SU-DHL-6 (cell line): ENCODE results near the gene IRF1.

ENCODE experiments used
- H2AFZ ChIP-seq: fragments of 200-600 bp; sonication (generic); 2 replicates; pipeline ENCODE4 v1.6.1; 2014; ENCODE audit warnings: low read depth, mild to moderate bottlenecking, moderate library complexity, mixed read lengths, antibody characterized with exemption, low read length; ENCODE audit not compliant: severe bottlenecking
- H3F3A ChIP-seq: fragments of 200-600 bp; shearing (Covaris generic); 2 replicates; pipeline ENCODE4 v1.6.0; 2016; ENCODE audit warnings: antibody characterized with exemption, mild to moderate bottlenecking; ENCODE audit not compliant: insufficient read depth
- H3K27ac ChIP-seq: fragments of 200-600 bp; sonication (generic); 2 replicates; pipeline ENCODE4 v1.5.1; 2016; ENCODE audit warnings: low read depth, mild to moderate bottlenecking, low read length, moderate library complexity, mixed read lengths
- H3K27me3 ChIP-seq: fragments of 200-600 bp; sonication (generic), shearing (Covaris generic); 2 replicates; pipeline ENCODE4 v1.6.0; 2014; ENCODE audit warnings: mild to moderate bottlenecking, low read length
- H3K36me3 ChIP-seq: fragments of 200-600 bp; sonication (generic); 2 replicates; pipeline ENCODE4 v1.6.1; 2014; ENCODE audit warnings: mild to moderate bottlenecking, low read length, mixed read lengths
- H3K4me2 ChIP-seq: fragments of 300-600, 200-600 bp; shearing (Covaris generic), sonication (generic); 2 replicates; pipeline ENCODE4 v1.6.0; 2014; ENCODE audit warnings: low read length, low read depth, mild to moderate bottlenecking; ENCODE audit not compliant: poor library complexity, severe bottlenecking
- H3K4me3 ChIP-seq: fragments of 200-600 bp; sonication (generic); 2 replicates; pipeline ENCODE4 v1.5.1; 2014; ENCODE audit warnings: antibody characterized with exemption, low read length, mild to moderate bottlenecking, mixed read lengths; ENCODE audit not compliant: insufficient read depth, poor library complexity, severe bottlenecking
- H3K79me2 ChIP-seq: fragments of 200-600 bp; sonication (generic); 2 replicates; pipeline ENCODE4 v1.6.1; 2014; ENCODE audit warnings: mild to moderate bottlenecking, low read length, moderate library complexity; ENCODE audit not compliant: insufficient read depth
- H3K9ac ChIP-seq: fragments of 200-600 bp; sonication (generic); 2 replicates; pipeline ENCODE4 v1.7.0; 2014; ENCODE audit warnings: mild to moderate bottlenecking, low read length
- H3K9me2 ChIP-seq: fragments of 200-600 bp; sonication (generic); replicated peaks from 2 replicates; pipeline ENCODE4 v1.6.1; 2014; ENCODE audit warnings: low read length; ENCODE audit not compliant: insufficient read depth
- H3K9me3 ChIP-seq: fragments of 200-600 bp; sonication (generic); 2 replicates; pipeline ENCODE4 v1.6.1; 2014; ENCODE audit warnings: low read length, mixed read lengths; ENCODE audit not compliant: insufficient read depth
- H4K20me1 ChIP-seq: fragments of 200-600 bp; sonication (generic); 2 replicates; pipeline ENCODE4 v1.6.1; 2014; ENCODE audit warnings: low read depth, mild to moderate bottlenecking, antibody characterized with exemption, low read length, moderate library complexity, mixed read lengths
- CTCF ChIP-seq: fragments of 200-600 bp; sonication (generic); IDR thresholded peaks from one replicate; pipeline ENCODE4 v1.5.1; 2017; ENCODE audit warnings: antibody characterized with exemption, mild to moderate bottlenecking, low read length, moderate library complexity; ENCODE audit not compliant: insufficient read depth, poor library complexity, severe bottlenecking
- EZH2phosphoT487 ChIP-seq: fragments of 200-600 bp; sonication (generic), shearing (Covaris generic); conservative IDR thresholded peaks from 2 replicates; pipeline ENCODE4 v1.6.1; 2018; ENCODE audit warnings: mild to moderate bottlenecking, antibody characterized with exemption, low read length, moderate library complexity, mixed read lengths

IRF1 gene

GRCh38 chr5:132504746-132505145 is 14.2 kb upstream of the IRF1 start:
- no peak for TF ChIP-seq CTCF
- TF ChIP-seq EZH2phosphoT487 = no peak
- no peak overlapping the region for H3K27ac ChIP-seq
- no peaks in the 10 kb centered on the region for H4K20me1 ChIP-seq
- H3F3A ChIP-seq = no peaks in the 10 kb centered on the region
- no peaks in the 10 kb centered on the region for H3K9me3 ChIP-seq
- no peaks in the 10 kb centered on the region for H3K36me3 ChIP-seq
- no peak overlapping the region for H3K9ac ChIP-seq
- no peak overlapping the region for H3K4me2 ChIP-seq
- no peaks in the 10 kb centered on the region for H3K9me2 ChIP-seq
- no peaks in the 10 kb centered on the region for H3K79me2 ChIP-seq
- H3K27me3 ChIP-seq = no peaks in the 10 kb centered on the region
- no peak overlapping the region for H3K4me3 ChIP-seq
- H2AFZ ChIP-seq = no peak overlapping the region

- no peaks in the 10 kb centered on the region for H3K9me2 ChIP-seq
- no peak overlapping the region for H2AFZ ChIP-seq
- H4K20me1 ChIP-seq = no peaks in the 10 kb centered on the region
- no peaks in the 10 kb centered on the region for H3F3A ChIP-seq
- TF ChIP-seq CTCF = no peak
- TF ChIP-seq EZH2phosphoT487 = no peak
- H3K36me3 ChIP-seq = no peaks in the 10 kb centered on the region
- H3K9ac ChIP-seq = no peak overlapping the region
- no peaks in the 10 kb centered on the region for H3K27me3 ChIP-seq
- no peaks in the 10 kb centered on the region for H3K79me2 ChIP-seq
- no peak overlapping the region for H3K4me2 ChIP-seq
- no peaks in the 10 kb centered on the region for H3K9me3 ChIP-seq
- H3K4me3 ChIP-seq = no peak overlapping the region
- no peak overlapping the region for H3K27ac ChIP-seq
Measured at GRCh38 chr5:132503244-132503643, 12.7 kb upstream of the IRF1 start.

- H2AFZ ChIP-seq = no peak overlapping the region
- no peaks in the 10 kb centered on the region for H3F3A ChIP-seq
- H3K36me3 ChIP-seq = no peaks in the 10 kb centered on the region
- no peaks in the 10 kb centered on the region for H3K79me2 ChIP-seq
- H3K9me3 ChIP-seq = no peaks in the 10 kb centered on the region
- H3K27ac ChIP-seq = no peak overlapping the region
- H3K9ac ChIP-seq = no peak overlapping the region
- TF ChIP-seq EZH2phosphoT487 (no peak), CTCF (no peak)
- no peak overlapping the region for H3K4me3 ChIP-seq
- no peaks in the 10 kb centered on the region for H4K20me1 ChIP-seq
- H3K4me2 ChIP-seq = no peak overlapping the region
- H3K9me2 ChIP-seq = no peaks in the 10 kb centered on the region
- no peaks in the 10 kb centered on the region for H3K27me3 ChIP-seq
Measured at GRCh38 chr5:132501961-132502931, 11.7 kb upstream of the IRF1 start.
